HG03108 (cell line): ENCODE data around the gene SMTN.
"Not testable (repeated sequence)": the region's sequence is repeated elsewhere in the genome, so short reads cannot be mapped to it uniquely, and the experiment has no call there.

Source experiments
- ATAC-seq: cut with Tn5 transposase; IDR thresholded peaks from one replicate; pipeline ENCODE4 v1.9.1; 2021; ENCODE audit warnings: moderate library complexity; ENCODE audit not compliant: unreplicated experiment

Gene SMTN

DNA sequence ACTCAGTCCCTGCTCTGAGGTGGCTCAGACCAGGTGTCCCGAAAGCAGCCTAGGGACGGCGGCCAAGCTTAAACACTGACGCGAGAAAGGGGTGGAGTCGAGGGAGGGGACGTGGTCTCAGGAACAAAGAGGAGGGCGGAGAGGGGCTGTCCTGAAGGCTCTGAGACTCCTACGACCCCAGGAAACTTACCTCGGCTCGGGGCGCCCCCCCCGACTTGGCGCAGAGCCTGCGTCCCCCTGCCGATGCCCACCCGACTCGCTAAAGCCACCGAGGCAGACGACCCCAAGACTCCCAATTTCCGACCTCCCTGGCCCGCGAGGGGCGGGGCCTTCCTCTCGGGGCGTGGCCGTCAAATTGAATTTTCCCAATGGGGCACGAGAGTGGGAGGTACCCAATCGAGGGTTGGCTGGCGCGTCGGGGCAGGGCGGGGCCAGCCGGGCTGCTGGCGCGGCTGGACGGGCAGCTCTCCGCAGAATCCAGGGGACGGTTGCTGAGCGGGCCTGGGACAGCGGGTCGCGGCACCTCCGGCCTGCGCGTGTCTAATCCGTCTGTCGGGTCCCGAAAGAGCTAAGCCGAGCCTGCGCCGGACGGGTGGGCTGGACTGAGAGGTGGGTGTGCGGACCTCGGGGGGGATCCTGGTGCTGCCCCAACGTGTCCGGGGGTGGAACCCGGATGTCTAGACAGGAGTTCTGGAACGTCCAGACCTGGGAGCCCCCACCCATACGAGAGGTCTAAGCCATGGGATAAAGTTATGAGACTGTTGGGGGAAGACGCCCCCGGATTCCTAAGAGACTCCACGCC lies at the start of gene SMTN:
Gene SMTN, plus strand, starts transcription at position 471 of the 802 bp plus-strand sequence. CDS start 1,941 bp downstream, outside the sequence.
- peak; percentile 50 for ATAC-seq

DNA sequence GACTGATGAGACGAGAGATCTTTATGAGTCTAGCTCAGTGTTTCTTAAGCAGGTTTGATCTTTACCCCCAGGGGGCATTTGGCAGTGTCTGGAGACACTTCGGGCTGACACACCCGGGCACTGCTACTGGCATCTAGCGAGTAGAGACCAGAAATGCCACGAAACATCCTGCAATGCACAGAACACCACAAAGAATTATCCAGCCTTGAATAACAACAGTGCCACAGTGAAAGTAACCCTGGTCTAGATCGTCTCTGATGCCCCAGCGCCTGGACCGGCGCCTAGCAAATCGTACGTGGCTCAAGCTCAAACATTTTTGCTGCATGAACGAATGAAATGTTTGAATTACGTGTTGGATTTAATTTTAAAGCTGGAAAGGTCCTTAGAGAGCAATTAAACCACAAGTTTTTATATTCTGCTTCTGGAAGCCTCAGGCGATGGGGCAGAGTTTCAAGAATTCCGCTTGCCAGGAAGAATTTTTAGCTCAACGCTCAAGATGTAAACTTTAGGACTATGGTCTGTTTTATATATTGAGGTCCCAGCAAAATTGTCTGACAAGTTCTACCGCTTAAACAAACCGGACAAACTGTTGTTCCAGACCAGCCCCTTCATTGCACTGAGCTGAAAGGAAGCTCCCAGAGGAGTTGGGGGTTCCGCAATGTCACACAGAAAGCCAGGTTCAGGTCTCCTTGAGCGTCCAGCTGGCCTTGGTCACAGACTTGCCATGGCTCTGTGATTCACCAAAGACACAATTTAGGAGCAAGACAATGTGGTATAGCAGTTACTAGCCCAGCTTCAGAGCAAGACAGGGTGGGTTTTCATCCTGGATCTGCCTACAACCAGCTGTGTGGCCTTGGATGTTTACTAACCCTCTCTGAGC lies 44.2 kb upstream of the SMTN start:
- no peak for ATAC-seq

DNA sequence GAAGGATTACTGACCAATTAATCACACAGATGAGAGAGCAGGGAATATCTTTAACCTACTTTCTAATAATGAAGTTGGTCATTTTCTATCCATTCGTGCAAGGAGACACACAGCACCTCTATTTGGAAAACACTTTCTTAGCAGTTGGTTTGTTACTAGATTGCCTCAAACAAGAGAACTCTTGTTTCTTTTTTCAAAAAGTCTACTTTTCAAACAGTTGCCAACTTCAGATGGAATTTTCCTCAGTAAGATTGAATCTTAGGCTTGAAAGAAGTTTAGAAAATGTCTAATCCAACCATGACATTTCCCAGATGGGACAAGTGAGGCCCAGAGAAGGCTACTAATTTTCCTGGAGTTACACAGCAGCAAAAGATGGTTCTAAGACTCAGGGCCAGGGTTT lies 42.4 kb upstream of the SMTN start:
- no peak for ATAC-seq

DNA sequence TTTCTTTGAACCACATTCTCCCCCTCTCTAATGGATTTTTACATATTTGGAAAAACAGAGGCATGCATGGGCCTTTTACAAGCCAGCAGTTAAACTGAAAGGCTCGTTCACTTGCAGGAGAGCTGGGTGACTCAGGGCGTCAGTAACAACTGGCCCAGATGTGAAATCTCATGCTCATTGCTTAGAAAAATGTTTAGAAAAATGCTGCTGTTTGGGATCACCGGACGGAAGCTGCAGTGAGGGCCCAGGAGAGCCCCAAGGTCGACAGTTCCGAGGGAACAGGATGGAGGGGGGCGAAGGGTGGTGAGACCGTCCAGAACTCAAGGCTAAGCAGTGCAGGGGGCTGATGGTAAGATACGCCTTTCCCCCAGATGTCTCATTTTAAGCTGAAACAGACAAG lies 41.7 kb upstream of the SMTN start:
- no peak for ATAC-seq

- ATAC-seq, result no peak
Observed at GRCh38 chr22:31040542-31041398, 40.3 kb upstream of the SMTN start.

DNA sequence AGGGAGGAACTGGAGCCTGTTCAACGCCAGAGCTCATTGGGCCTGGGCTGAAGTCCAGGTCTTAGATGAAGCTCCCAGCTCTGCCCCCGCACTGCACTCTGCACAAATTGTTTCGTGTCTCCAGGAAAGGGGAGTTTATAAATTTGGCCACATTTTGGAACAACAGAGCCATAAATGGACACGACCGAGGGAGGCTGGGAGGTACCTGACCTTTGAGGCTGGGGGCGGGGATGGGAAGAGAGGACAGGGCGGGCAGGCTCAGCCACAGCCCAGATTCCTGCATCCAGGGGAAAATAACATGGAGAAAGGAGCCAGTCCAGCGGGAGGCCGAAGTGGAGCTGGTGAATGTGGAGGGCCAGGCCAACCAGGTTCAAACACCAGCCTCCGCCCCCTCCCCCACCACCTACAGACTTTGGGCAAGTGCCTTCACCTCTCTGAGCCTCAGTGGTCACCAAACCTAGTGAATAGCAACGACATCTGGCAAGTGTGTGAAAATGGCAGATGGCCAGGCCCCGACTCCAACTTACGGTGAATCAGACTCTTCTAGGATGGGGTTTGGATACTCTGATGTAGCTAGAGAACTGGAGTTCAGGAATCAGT lies 36.8 kb upstream of the SMTN start:
- ATAC-seq, result no peak

DNA sequence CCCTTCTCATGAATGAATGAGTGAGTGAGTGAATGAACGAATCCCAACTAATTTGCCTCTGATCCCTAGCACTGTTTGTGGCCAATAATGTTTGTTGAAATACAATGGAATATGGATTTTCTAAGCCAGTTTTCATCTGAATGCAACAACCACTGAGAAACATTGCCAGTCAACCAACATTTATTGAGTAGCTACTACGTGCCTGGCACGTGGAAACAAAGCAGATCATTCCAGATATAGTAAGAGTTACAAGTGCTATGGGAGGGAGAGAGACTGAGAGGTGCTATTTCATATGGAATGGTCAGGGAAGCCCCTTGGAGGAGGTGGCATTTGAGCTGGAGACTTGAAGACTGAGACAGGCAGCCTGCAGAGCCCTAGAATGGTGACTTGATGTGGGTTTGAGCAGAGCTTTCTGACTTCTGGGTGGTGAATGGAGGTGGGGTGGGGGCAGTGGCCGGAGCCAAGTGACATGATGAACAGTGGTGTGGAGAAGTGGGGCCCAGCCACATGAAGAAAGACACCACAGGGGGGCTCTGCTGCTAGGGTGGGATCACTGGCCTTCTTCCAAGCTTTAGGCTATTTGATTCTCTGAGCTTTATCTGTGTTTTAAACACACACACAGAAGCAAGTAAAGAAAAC lies 35.1 kb upstream of the SMTN start:
- no peak for ATAC-seq

- no peak for ATAC-seq
Observed at GRCh38 chr22:31046539-31047226, 34.4 kb upstream of the SMTN start.

DNA sequence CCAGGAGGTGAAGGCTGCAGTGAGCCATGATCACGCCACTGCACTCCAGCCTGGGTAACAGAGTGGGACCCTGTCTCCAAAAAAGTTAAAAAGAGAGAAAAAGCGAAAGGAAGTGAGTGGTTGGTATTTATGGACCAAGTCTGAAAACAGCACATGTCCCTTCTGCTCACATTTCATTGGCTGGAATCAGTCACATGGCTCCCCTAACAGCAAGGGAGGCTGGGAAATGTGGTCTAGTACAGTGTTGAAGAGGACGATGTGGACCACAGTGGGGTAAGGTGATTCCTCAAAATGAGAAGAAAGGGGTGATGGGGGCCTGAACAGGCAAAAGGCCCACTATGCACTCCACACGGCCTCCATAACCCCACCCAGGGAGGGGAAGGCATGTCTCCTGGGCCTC lies 32.5 kb upstream of the SMTN start:
- no peak for ATAC-seq

GRCh38 chr22:31049815-31050420 lies 31.2 kb upstream of the SMTN start:
- ATAC-seq, result no peak

- no peak for ATAC-seq
Observed at GRCh38 chr22:31055117-31055634, 25.9 kb upstream of the SMTN start.

DNA sequence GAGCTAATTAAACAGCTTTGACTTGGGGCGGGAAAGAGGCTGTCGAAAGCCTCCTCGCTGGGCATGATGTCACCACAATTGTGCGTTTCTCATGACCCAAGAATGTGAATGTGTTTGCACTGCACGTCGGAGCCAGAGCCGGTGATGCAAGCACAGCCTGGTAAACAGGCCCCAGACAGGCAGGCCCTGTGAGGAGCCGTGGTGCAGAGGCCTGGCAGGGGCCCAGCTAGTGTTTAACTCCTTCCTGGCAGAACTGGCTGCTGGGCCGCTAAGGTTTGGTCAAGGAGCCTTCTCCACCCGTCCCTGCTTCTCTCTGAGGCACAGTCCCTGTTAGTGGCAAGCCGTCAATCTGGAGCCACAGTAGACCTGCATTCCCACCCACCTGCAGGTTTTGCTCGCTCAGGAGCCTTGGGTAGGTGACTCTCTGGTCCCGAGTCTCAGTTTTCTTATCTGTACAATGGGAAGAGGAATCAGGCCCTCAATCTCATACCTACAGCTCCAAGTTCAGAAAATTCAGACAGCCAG lies 25.4 kb upstream of the SMTN start:
- no peak for ATAC-seq

DNA sequence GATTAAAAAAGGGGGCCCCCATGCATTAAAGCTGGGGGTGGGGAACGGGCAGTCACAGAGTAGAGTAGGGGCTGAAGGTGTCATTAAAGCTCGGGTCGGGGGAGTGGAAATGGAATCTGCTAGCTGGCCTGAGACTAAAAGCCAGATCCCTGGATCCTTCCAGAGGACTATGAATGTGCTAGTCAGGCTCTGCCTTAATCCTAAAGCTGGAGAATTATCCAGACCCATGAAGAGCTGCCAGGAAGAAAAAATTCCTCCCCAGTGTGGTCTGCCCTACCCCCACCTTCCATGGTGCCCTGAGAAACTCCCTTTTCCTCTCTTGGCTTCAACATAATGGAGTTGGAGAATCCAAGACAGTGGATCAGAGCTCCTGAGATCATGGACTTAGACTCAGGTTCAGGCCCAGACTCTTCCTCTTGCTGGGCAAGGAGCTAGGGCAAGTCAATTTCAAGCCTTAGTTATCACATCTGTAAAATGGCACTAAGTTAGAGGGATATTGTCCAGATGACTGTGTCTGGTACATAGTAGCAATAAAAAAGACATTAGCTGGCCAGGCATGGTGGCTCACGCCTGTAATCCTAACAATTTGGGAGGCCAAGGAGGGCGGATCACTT lies 24.0 kb upstream of the SMTN start:
- ATAC-seq, result no peak

GRCh38 chr22:31059663-31060062 lies 21.5 kb upstream of the SMTN start:
- not testable (repeated sequence) for ATAC-seq

- ATAC-seq, result no peak
Observed at GRCh38 chr22:31062566-31063230, 18.4 kb upstream of the SMTN start.

DNA sequence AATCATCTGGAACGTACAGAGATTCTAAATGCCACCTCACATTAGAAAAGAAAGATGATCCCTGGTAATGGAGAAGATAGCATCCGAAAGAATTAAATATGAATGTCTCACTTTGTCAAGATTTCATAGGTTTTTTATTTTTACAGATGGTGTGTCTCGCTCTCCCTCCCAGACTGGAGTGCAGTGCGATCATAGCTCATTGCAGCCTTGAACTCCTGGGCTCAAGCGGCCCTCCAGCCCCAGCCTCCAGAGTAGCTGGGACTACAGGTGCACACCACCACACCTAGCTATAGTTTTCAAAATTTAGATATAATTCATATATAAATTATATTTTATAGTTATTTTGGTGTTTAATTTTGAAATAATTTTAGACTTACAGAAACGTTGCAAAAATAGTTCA lies 16.7 kb upstream of the SMTN start:
- no peak for ATAC-seq

GRCh38 chr22:31068970-31069369 lies 12.1 kb upstream of the SMTN start:
- no peak for ATAC-seq
